Astrocyte of the spinal cord (primary cell): ENCODE data around the gene TRPV5.

ENCODE experiments used
- DNase-seq: peaks from one replicate; pipeline ENCODE4 v3.0.0; 2011; ENCODE audit warnings: low read depth, low spot score
- H3K4me3 ChIP-seq: 2 replicates; pipeline ENCODE4 v1.5.1; 2011; ENCODE audit warnings: low read depth, mild to moderate bottlenecking, low read length, moderate library complexity
- CTCF ChIP-seq: IDR thresholded peaks from 2 replicates; pipeline ENCODE4 v1.5.1; 2012; ENCODE audit warnings: low read depth, mild to moderate bottlenecking, low read length, inconsistent platforms
- in situ Hi-C: cut with HindIII; loops from 2 replicates; pipeline ENCODE4 v1.10.0; 2017; ENCODE audit warnings: low sequenced_read_pairs

TRPV5 gene

GRCh38 chr7:142871260-142872105 is 62.1 kb downstream of the TRPV5 start:
- TF ChIP-seq CTCF: no peak
- no peak for DNase-seq
- no peak overlapping the region for H3K4me3 ChIP-seq
- in situ Hi-C loops: no loop called here

GRCh38 chr7:142870566-142871259 is 62.8 kb downstream of the TRPV5 start:
- in situ Hi-C loops: no loop called here
- TF ChIP-seq CTCF: no peak
- no peak overlapping the region for H3K4me3 ChIP-seq
- no peak for DNase-seq

GRCh38 chr7:142870147-142870559 is 63.4 kb downstream of the TRPV5 start:
- H3K4me3 ChIP-seq: no peak overlapping the region
- no peak for DNase-seq
- in situ Hi-C loops: no loop called here
- TF ChIP-seq CTCF: no peak

- no peak for TF ChIP-seq CTCF
- in situ Hi-C loops: no loop called here
- H3K4me3 ChIP-seq: no peak overlapping the region
- DNase-seq: no peak
Measured at GRCh38 chr7:142869434-142869833, 64.1 kb downstream of the TRPV5 start.

GRCh38 chr7:142868986-142869415 is 64.5 kb downstream of the TRPV5 start:
- in situ Hi-C loops: no loop called here
- no peak for DNase-seq
- no peak overlapping the region for H3K4me3 ChIP-seq
- TF ChIP-seq CTCF: no peak

GRCh38 chr7:142868188-142868985 is 65.2 kb downstream of the TRPV5 start:
- DNase-seq: no peak
- TF ChIP-seq CTCF: no peak
- H3K4me3 ChIP-seq: no peak overlapping the region
- in situ Hi-C loops: no loop called here
